ENCODE data around the gene CDH3. TPM values are rescaled to one million over a fixed set of nuclear protein-coding genes. Genes with fewer than 3 reads are reported as not detected.

Gene CDH3
- total and polyA plus RNA-seq, 2 of the 8 experiments (the other 6 are each of a cell fraction or from before 2014, with no cell fraction given) = 146 to 171 TPM

- Histone ChIP-seq H2BK120ac (replicated peaks; ENCODE audit: low read depth, low read length) (no peak overlapping the region), H3K36me3 (ENCODE audit: control insufficient read depth in 2 of 4, insufficient read depth in 4 of 4, low read length in 3 of 4) (peaks cover 0 to 8% (median 0%) of the 10 kb centered on the region in 4 experiments; a peak in 1 of 8 replicates), H3K56ac (replicated peaks; ENCODE audit: insufficient read length, low read depth, low read length) (no peak overlapping the region), H4K8ac (ENCODE audit: extremely low read depth, insufficient read depth, low read length) (no peak overlapping the region), H3K27me3 (replicated peaks in 1 of 4; ENCODE audit: control insufficient read depth in 3 of 4, extremely low read depth in 1 of 4, insufficient read depth in 3 of 4, low read length in 3 of 4) (no peaks in the 10 kb centered on the region), H3K79me2 (ENCODE audit: control insufficient read depth in 1 of 2, insufficient read depth in 2 of 2, low read length in 2 of 2) (peaks cover 5 to 76% of the 10 kb centered on the region in 2 experiments), H3K4me1 (replicated peaks in 1 of 4; ENCODE audit: control insufficient read depth in 3 of 4, insufficient read depth in 4 of 4, low read length in 3 of 4) (no peaks in the 10 kb centered on the region), H3K4ac (replicated peaks; ENCODE audit: insufficient read length, low read depth, low read length) (no peak overlapping the region), H2BK5ac (ENCODE audit: low read depth, low read length) (no peak overlapping the region), H3K9me3 (ENCODE audit: insufficient read depth in 2 of 2, low read depth in 1 of 2, low read length in 1 of 2) (no peaks in the 10 kb centered on the region), H3K27ac (ENCODE audit: low read depth, low read length) (no peak overlapping the region), H4K5ac (ENCODE audit: insufficient read length, low read depth, low read length) (no peak overlapping the region), H2AK5ac (ENCODE audit: low read depth, low read length) (no peak overlapping the region), H3K9ac (replicated peaks in 1 of 4; ENCODE audit: extremely low read depth in 1 of 4, low read depth in 3 of 4, low read length in 3 of 4) (no peak overlapping the region), H4K91ac (replicated peaks; ENCODE audit: insufficient read length, low read length) (no peak overlapping the region), H2AFZ (ENCODE audit: low read length) (no peak overlapping the region), H4K20me1 (replicated peaks in 1 of 2; ENCODE audit: control insufficient read depth in 1 of 2, insufficient read depth in 2 of 2, low read length in 2 of 2) (peaks cover 12 to 17% of the 10 kb centered on the region in 2 experiments), H2BK15ac (ENCODE audit: low read length) (no peak overlapping the region), H2BK12ac (ENCODE audit: low read depth, low read length) (no peak overlapping the region), H3K4me2 (ENCODE audit: insufficient read depth in 1 of 2, low read depth in 2 of 2, low read length in 2 of 2) (no peak overlapping the region), H3K23me2 (ENCODE audit: low read depth, low read length) (no peaks in the 10 kb centered on the region), H3K14ac (ENCODE audit: insufficient read length) (no peak overlapping the region), H3K18ac (ENCODE audit: extremely low read depth, low read length) (no peak overlapping the region), H3K23ac (ENCODE audit: insufficient read length) (no peak overlapping the region), H3K79me1 (ENCODE audit: low read depth, low read length) (peaks cover 10% of the 10 kb centered on the region), H2BK20ac (ENCODE audit: low read length) (no peak overlapping the region), H3K4me3 (ENCODE audit: extremely low read depth in 1 of 4, insufficient read depth in 2 of 4, low read depth in 3 of 4, low read length in 4 of 4) (no peak overlapping the region)
- TF ChIP-seq SP1 (IDR thresholded peaks at IDR 0.05; ENCODE audit: low read depth, low read length) (no peak), EGR1 (IDR thresholded peaks at IDR 0.05; ENCODE audit: borderline replicate concordance, low read depth, low read length) (no peak), MAFK (IDR thresholded peaks at IDR 0.05; ENCODE audit: low read depth, low read length) (no peak), CBX5 (IDR thresholded peaks at IDR 0.05; ENCODE audit: low read depth, low read length) (no peak), SAP30 (IDR thresholded peaks at IDR 0.05; ENCODE audit: insufficient read depth, insufficient replicate concordance, low read length) (no peak), CTCF (IDR thresholded peaks at IDR 0.05; ENCODE audit: control extremely low read depth in 1 of 3, insufficient read depth in 1 of 3, low read depth in 1 of 3, low read length in 3 of 3) (no peak), POU5F1 (IDR thresholded peaks at IDR 0.05; ENCODE audit: low read depth, low read length) (no peak), SIRT6 (IDR thresholded peaks at IDR 0.05; ENCODE audit: low read length) (no peak), BRCA1 (IDR thresholded peaks at IDR 0.05; ENCODE audit: low read depth, low read length) (no peak), USF2 (IDR thresholded peaks at IDR 0.05; ENCODE audit: low read length) (no peak), SP2 (IDR thresholded peaks at IDR 0.05; ENCODE audit: low read length) (no peak)
- no peak for DNase-seq (ENCODE audit: low read depth in 1 of 2, low spot score in 2 of 2)
- POLR2A ChIA-PET (ENCODE audit: partially characterized antibody) = interaction anchor here (1.0 to 2.5 kb wide), 5 partner anchors 16 to 38 kb away, joined by 3 to 14 read pairs (median 4); partner anchors contain the start of gene CDH3
- WGBS, 2 experiments (ENCODE audit: extremely low coverage in 1 of 2, insufficient coverage in 1 of 2, insufficient read length in 1 of 2, insufficient replicate concordance in 2 of 2, low coverage in 1 of 2, low lambda C conversion rate in 2 of 2, missing lambda C conversion rate in 1 of 2) = 89% methylated on average over 2 of the region's 2 CpGs; no CpG with 5 or more reads in 1 of the 2 experiments
- no peak for FAIRE-seq
- CTCF ChIA-PET (ENCODE audit: partially characterized antibody) = interaction anchor here (0.7 to 1.2 kb wide), 3 partner anchors 74 to 239 kb away, joined by 3 to 4 read pairs (median 3); no protein-coding TSS in a partner anchor
Measured at GRCh38 chr16:68664297-68664696, 19.2 kb downstream of the CDH3 start.
